IMR-90 (cell line): Measurements from ENCODE around the gene NTNG2.

Source experiments
- BHLHE40 ChIP-seq: fragments of 150-350 bp; IDR thresholded peaks from 2 replicates; pipeline ENCODE4 v1.6.1; 2016; ENCODE audit warnings: mild to moderate bottlenecking, low read depth, low read length
- CEBPB ChIP-seq: IDR thresholded peaks from 2 replicates; pipeline ENCODE4 v1.6.1; 2012; ENCODE audit warnings: low read depth, low read length, improper control_type of control experiment
- CHD1 ChIP-seq: IDR thresholded peaks from 2 replicates; pipeline ENCODE4 v1.6.1; 2012; ENCODE audit warnings: low read depth, low read length, improper control_type of control experiment
- CTCF ChIP-seq: conservative IDR thresholded peaks from 2 replicates; pipeline ENCODE4 v1.5.1; 2012; ENCODE audit warnings: mild to moderate bottlenecking, low read depth, low read length, improper control_type of control experiment
- FOS ChIP-seq: fragments of 150-350 bp; IDR thresholded peaks from 2 replicates; pipeline ENCODE4 v1.6.1; 2016; ENCODE audit warnings: low read depth, low read length
- MXI1 ChIP-seq: IDR thresholded peaks from 2 replicates; pipeline ENCODE4 v1.6.1; 2012; ENCODE audit warnings: low read depth, mild to moderate bottlenecking, low read length, moderate library complexity, borderline replicate concordance
- NFE2L2 ChIP-seq: fragments of 150-350 bp; IDR thresholded peaks from 2 replicates; pipeline ENCODE4 v1.6.1; 2016; ENCODE audit warnings: low read depth, mild to moderate bottlenecking, low read length
- POLR2A ChIP-seq: IDR thresholded peaks from 2 replicates; pipeline ENCODE4 v1.6.1; 2012; ENCODE audit warnings: mild to moderate bottlenecking, low read depth, low read length
- RAD21 ChIP-seq: IDR thresholded peaks from 2 replicates; pipeline ENCODE4 v1.6.1; 2012; ENCODE audit warnings: low read length, improper control_type of control experiment
- RFX5 ChIP-seq: IDR thresholded peaks from 2 replicates; pipeline ENCODE4 v1.8.0; 2012; ENCODE audit warnings: low read depth, mild to moderate bottlenecking, low read length, moderate library complexity
- TF ChIP-seq, protein P1 (sequence below): fragments of 150-350 bp; IDR thresholded peaks from 2 replicates; pipeline ENCODE4 v1.6.1; 2017; ENCODE audit warnings: mild to moderate bottlenecking, antibody characterized with exemption, low read length, low read depth
- TF ChIP-seq, protein P2 (sequence below): fragments of 150-350 bp; IDR thresholded peaks from 2 replicates; pipeline ENCODE4 v1.6.1; 2016; ENCODE audit warnings: low read depth, mild to moderate bottlenecking, low read length, moderate library complexity, borderline replicate concordance

- TF ChIP-seq CTCF (no peak), RFX5 (no peak), POLR2A (no peak), CEBPB (no peak), MXI1 (no peak), RAD21 (no peak), NFE2L2 (no peak), FOS (no peak), CHD1 (no peak), BHLHE40 (no peak)
- TF ChIP-seq, protein P1, sequence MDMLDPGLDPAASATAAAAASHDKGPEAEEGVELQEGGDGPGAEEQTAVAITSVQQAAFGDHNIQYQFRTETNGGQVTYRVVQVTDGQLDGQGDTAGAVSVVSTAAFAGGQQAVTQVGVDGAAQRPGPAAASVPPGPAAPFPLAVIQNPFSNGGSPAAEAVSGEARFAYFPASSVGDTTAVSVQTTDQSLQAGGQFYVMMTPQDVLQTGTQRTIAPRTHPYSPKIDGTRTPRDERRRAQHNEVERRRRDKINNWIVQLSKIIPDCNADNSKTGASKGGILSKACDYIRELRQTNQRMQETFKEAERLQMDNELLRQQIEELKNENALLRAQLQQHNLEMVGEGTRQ, result no peak
- TF ChIP-seq, protein P2, sequence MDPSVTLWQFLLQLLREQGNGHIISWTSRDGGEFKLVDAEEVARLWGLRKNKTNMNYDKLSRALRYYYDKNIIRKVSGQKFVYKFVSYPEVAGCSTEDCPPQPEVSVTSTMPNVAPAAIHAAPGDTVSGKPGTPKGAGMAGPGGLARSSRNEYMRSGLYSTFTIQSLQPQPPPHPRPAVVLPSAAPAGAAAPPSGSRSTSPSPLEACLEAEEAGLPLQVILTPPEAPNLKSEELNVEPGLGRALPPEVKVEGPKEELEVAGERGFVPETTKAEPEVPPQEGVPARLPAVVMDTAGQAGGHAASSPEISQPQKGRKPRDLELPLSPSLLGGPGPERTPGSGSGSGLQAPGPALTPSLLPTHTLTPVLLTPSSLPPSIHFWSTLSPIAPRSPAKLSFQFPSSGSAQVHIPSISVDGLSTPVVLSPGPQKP, result no peak
Measured at GRCh38 chr9:132152231-132152630, 9.6 kb upstream of the NTNG2 start.
